HepG2 (cell line): ENCODE measurements around the gene RHOBTB3. TPM values are rescaled to one million over a fixed set of nuclear protein-coding genes. Genes with fewer than 3 reads are reported as not detected.
A peak's percentile ranks its signal among the peaks of the same experiment; 100 is the strongest.

Source experiments
- ARNTL ChIP-seq: sonication (generic); formaldehyde crosslinking; IDR thresholded peaks from 2 replicates; pipeline ENCODE4 v1.4.0; 2020; ENCODE audit warnings: mild to moderate bottlenecking, missing genetic modification reagents
- ATF2 ChIP-seq: sonication (generic); formaldehyde crosslinking; IDR thresholded peaks from 2 replicates; pipeline ENCODE4 v1.4.0; 2020; ENCODE audit warnings: missing genetic modification reagents
- CEBPZ ChIP-seq: IDR thresholded peaks from 2 replicates; pipeline ENCODE4 v1.6.1; 2012; ENCODE audit warnings: low read length, improper control_type of control experiment
- CENPT ChIP-seq: sonication (generic); formaldehyde crosslinking; IDR thresholded peaks from 2 replicates; pipeline ENCODE4 v1.8.0; 2022; ENCODE audit warnings: low read depth, mild to moderate bottlenecking, moderate library complexity, missing genetic modification reagents
- HOXA3 ChIP-seq: sonication (generic); formaldehyde crosslinking; IDR thresholded peaks from 2 replicates; pipeline ENCODE4 v1.5.0; 2020; ENCODE audit warnings: missing genetic modification reagents
- IRF9 ChIP-seq: sonication (generic); formaldehyde crosslinking; IDR thresholded peaks from 2 replicates; pipeline ENCODE4 v1.8.0; 2022; ENCODE audit warnings: missing genetic modification reagents, mild to moderate bottlenecking, borderline replicate concordance
- MAX ChIP-seq: IDR thresholded peaks from 2 replicates; pipeline ENCODE4 v1.6.1; 2012; ENCODE audit warnings: inconsistent platforms
- NFKB2 ChIP-seq: sonication (generic); formaldehyde crosslinking; IDR thresholded peaks from 2 replicates; pipeline ENCODE4 v1.4.0; 2020; ENCODE audit warnings: missing genetic modification reagents, borderline replicate concordance
- RAD51 ChIP-seq: fragments of 450-650 bp; IDR thresholded peaks from 2 replicates; pipeline ENCODE4 v1.6.1; 2016; ENCODE audit warnings: borderline replicate concordance
- SATB2 ChIP-seq: sonication (generic); formaldehyde crosslinking; IDR thresholded peaks from 2 replicates; pipeline ENCODE4 v1.5.0; 2020; ENCODE audit warnings: missing genetic modification reagents
- SNAI1 ChIP-seq: sonication (generic); formaldehyde crosslinking; IDR thresholded peaks from 2 replicates; pipeline ENCODE4 v1.5.0; 2020; ENCODE audit warnings: mild to moderate bottlenecking, missing genetic modification reagents, borderline replicate concordance
- ZNF280B ChIP-seq: sonication (generic); formaldehyde crosslinking; IDR thresholded peaks from 2 replicates; pipeline ENCODE4 v1.5.0; 2020; ENCODE audit warnings: missing genetic modification reagents, mild to moderate bottlenecking, borderline replicate concordance
- ZNF546 ChIP-seq: sonication (generic); formaldehyde crosslinking; conservative IDR thresholded peaks from 2 replicates; pipeline ENCODE4 v1.8.1; 2023; ENCODE audit warnings: mild to moderate bottlenecking, missing genetic modification reagents
- ZNF687 ChIP-seq: sonication (generic); formaldehyde crosslinking; IDR thresholded peaks from 2 replicates; pipeline ENCODE4 v1.5.1; 2020; ENCODE audit warnings: mild to moderate bottlenecking, missing genetic modification reagents, moderate library complexity
- ZNF879 ChIP-seq: sonication (generic); formaldehyde crosslinking; IDR thresholded peaks from 2 replicates; pipeline ENCODE4 v1.8.1; 2023; ENCODE audit warnings: missing genetic modification reagents
- polyA plus RNA-seq, 8 experiments: library from polyadenylated mRNA; depleted of rRNA in 3 of 8; stranded (reverse) in 7 of 8; unstranded in 1 of 8; fragments of >200 nt; fragmentation: Illumina TruSeq in 4 of 8; extraction: Trizol in 4 of 8; gene quantifications; 2 replicates each; pipeline versions ENCODE4 v1.2.1 to v1.2.3, GENCODE V29; 2011 to 2016; ENCODE audit warnings: low read depth in 4 of 8, missing spikeins in 1 of 8, mixed read lengths in 1 of 8; ENCODE audit not compliant: insufficient read depth in 1 of 8
- total RNA-seq, 5 experiments: library from RNA; depleted of rRNA; stranded (reverse); fragments of >200 nt; fragmentation: Illumina TruSeq; extraction: Trizol; gene quantifications; 2 replicates each; pipeline ENCODE4 v1.2.3, GENCODE V29; 2016; ENCODE audit warnings: low read depth in 1 of 5
- TF ChIP-seq, protein P1 (sequence below): sonication (generic); formaldehyde crosslinking; IDR thresholded peaks from 2 replicates; pipeline ENCODE4 v1.9.0; 2021; ENCODE audit warnings: missing genetic modification reagents, mild to moderate bottlenecking, borderline replicate concordance

Gene RHOBTB3
- total and polyA plus RNA-seq, 2 of the 13 experiments (the other 11 are each of a cell fraction or from before 2014, with no cell fraction given) = 31.6 to 35.4 TPM

DNA sequence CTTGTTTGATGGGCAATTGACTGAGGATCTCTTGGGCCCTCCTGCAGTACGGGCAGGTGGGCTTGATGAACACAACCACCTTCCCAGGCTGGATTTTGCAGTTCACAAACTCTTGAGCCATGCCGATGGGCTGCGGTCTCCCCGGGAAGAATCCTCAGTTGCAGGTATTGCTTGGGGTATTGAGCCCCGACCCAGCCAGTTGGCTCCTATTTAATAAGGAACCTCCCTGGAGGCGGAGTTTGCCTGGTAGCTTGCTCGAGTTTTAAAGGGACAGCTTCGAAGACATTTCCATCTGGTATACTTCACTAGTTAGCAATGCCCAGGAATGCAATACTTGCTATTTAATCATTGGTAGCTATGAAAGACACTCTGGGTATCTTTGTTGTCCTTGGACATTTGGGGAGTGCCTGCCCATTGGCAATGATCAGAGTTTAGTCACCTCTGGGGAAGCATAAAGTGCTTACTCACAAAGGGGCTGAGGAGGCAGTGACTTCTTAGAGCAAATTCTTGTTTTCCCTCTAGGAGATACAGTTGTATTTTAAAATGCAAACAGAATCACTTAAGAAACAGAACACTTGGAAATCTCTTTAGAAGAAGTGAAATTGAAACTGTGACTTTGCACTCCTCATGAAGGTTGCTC lies 91.5 kb downstream of the RHOBTB3 start, which contains the start of gene GLRX (continued):
- TF ChIP-seq ZNF280B (CRISPR knock-in tag) (no peak), SNAI1 (CRISPR knock-in tag) (no peak), ARNTL (CRISPR knock-in tag) (no peak), NFKB2 (CRISPR knock-in tag) (peak; percentile 3; the same call in 1 of the 2 replicates), CEBPZ (no peak), CENPT (CRISPR knock-in tag) (no peak), IRF9 (CRISPR knock-in tag) (no peak), ATF2 (CRISPR knock-in tag) (no peak), HOXA3 (CRISPR knock-in tag) (no peak), ZNF687 (peak; percentile 32), MAX (peak; percentile 25; the same call in 1 of the 2 replicates), ZNF879 (no peak), ZNF546 (CRISPR knock-in tag) (no peak), RAD51 (no peak), SATB2 (CRISPR knock-in tag) (no peak)
- TF ChIP-seq, protein P1, sequence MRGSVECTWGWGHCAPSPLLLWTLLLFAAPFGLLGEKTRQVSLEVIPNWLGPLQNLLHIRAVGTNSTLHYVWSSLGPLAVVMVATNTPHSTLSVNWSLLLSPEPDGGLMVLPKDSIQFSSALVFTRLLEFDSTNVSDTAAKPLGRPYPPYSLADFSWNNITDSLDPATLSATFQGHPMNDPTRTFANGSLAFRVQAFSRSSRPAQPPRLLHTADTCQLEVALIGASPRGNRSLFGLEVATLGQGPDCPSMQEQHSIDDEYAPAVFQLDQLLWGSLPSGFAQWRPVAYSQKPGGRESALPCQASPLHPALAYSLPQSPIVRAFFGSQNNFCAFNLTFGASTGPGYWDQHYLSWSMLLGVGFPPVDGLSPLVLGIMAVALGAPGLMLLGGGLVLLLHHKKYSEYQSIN (CRISPR knock-in tag) = no peak
